ENCODE data around the gene CACNA2D2. TPM values are rescaled to one million over a fixed set of nuclear protein-coding genes. Genes with fewer than 3 reads are reported as not detected.

CACNA2D2 gene
- total RNA-seq, 1 donor from 2014 or later: 0.40 TPM

GRCh38 chr3:50525987-50526386 is 22.6 kb upstream of the CACNA2D2 start:
- H3K27ac Mint-ChIP-seq (ENCODE audit: unreplicated experiment): no peak overlapping the region
- H3K4me1 Mint-ChIP-seq (ENCODE audit: low read depth): no peaks in the 10 kb centered on the region
- no peak for TF ChIP-seq CTCF (IDR thresholded peaks at IDR 0.05)
- peaks cover 31% of the 10 kb centered on the region for H3K27me3 Mint-ChIP-seq (ENCODE audit: low read depth)
- no peaks in the 10 kb centered on the region for H3K9me3 Mint-ChIP-seq (ENCODE audit: low read depth)
- H3K4me3 Mint-ChIP-seq (ENCODE audit: unreplicated experiment): no peak overlapping the region
- DNase-seq (ENCODE audit: low spot score): no peak
- no peaks in the 10 kb centered on the region for H3K36me3 Mint-ChIP-seq (ENCODE audit: low read depth)

GRCh38 chr3:50525191-50525910 is 21.9 kb upstream of the CACNA2D2 start:
- no peak overlapping the region for H3K27ac Mint-ChIP-seq (ENCODE audit: unreplicated experiment)
- H3K9me3 Mint-ChIP-seq (ENCODE audit: low read depth): no peaks in the 10 kb centered on the region
- DNase-seq (ENCODE audit: low spot score): no peak
- peaks cover 1% of the 10 kb centered on the region for H3K36me3 Mint-ChIP-seq (ENCODE audit: low read depth)
- H3K4me3 Mint-ChIP-seq (ENCODE audit: unreplicated experiment): no peak overlapping the region
- H3K27me3 Mint-ChIP-seq (ENCODE audit: low read depth): peaks cover 36% of the 10 kb centered on the region
- TF ChIP-seq CTCF (IDR thresholded peaks at IDR 0.05): no peak
- H3K4me1 Mint-ChIP-seq (ENCODE audit: low read depth): no peaks in the 10 kb centered on the region

- H3K4me1 Mint-ChIP-seq (ENCODE audit: low read depth): no peaks in the 10 kb centered on the region
- H3K4me3 Mint-ChIP-seq (ENCODE audit: unreplicated experiment): no peak overlapping the region
- H3K27me3 Mint-ChIP-seq (ENCODE audit: low read depth): peaks cover 35% of the 10 kb centered on the region
Observed at GRCh38 chr3:50524746-50525145, 21.3 kb upstream of the CACNA2D2 start.

GRCh38 chr3:50523279-50523811 is 19.9 kb upstream of the CACNA2D2 start:
- no peak overlapping the region for H3K27ac Mint-ChIP-seq (ENCODE audit: unreplicated experiment)
- H3K4me3 Mint-ChIP-seq (ENCODE audit: unreplicated experiment): no peak overlapping the region
- peaks cover 40% of the 10 kb centered on the region for H3K27me3 Mint-ChIP-seq (ENCODE audit: low read depth)
- no peaks in the 10 kb centered on the region for H3K9me3 Mint-ChIP-seq (ENCODE audit: low read depth)
- no peak for DNase-seq (ENCODE audit: low spot score)
- H3K36me3 Mint-ChIP-seq (ENCODE audit: low read depth): peaks cover 1% of the 10 kb centered on the region
- no peak for TF ChIP-seq CTCF (IDR thresholded peaks at IDR 0.05)
- no peaks in the 10 kb centered on the region for H3K4me1 Mint-ChIP-seq (ENCODE audit: low read depth)

More at GRCh38 chr3:50524746-50525145, 21.3 kb upstream of the CACNA2D2 start:
- DNase-seq (ENCODE audit: low spot score): no peak
- no peak for TF ChIP-seq CTCF (IDR thresholded peaks at IDR 0.05)
- Mint-ChIP-seq H3K9me3 (ENCODE audit: low read depth) (no peaks in the 10 kb centered on the region), H3K27ac (ENCODE audit: unreplicated experiment) (no peak overlapping the region), H3K36me3 (ENCODE audit: low read depth) (peaks cover 1% of the 10 kb centered on the region)

GRCh38 chr3:50521572-50521971 is 18.1 kb upstream of the CACNA2D2 start:
- peaks cover 1% of the 10 kb centered on the region for H3K36me3 Mint-ChIP-seq (ENCODE audit: low read depth)
- no peak overlapping the region for H3K27ac Mint-ChIP-seq (ENCODE audit: unreplicated experiment)
- H3K4me1 Mint-ChIP-seq (ENCODE audit: low read depth): peaks cover 2% of the 10 kb centered on the region
- H3K4me3 Mint-ChIP-seq (ENCODE audit: unreplicated experiment): no peak overlapping the region
- DNase-seq (ENCODE audit: low spot score): no peak
- TF ChIP-seq CTCF (IDR thresholded peaks at IDR 0.05): no peak
- H3K27me3 Mint-ChIP-seq (ENCODE audit: low read depth): peaks cover 40% of the 10 kb centered on the region
- H3K9me3 Mint-ChIP-seq (ENCODE audit: low read depth): no peaks in the 10 kb centered on the region

All from chondrocyte (in vitro differentiated cells).